ENCODE measurements around the gene NDUFA8.
A peak's percentile ranks its signal among the peaks of the same experiment; 100 is the strongest.

Gene NDUFA8

GRCh38 chr9:122159026-122159924 lies at the start of gene NDUFA8, which contains the start of gene MORN5:
NDUFA8 (minus strand) TSS chr9:122159779; CDS start chr9:122159677, 102 bp downstream.
MORN5 (plus strand) TSS chr9:122159908; CDS start chr9:122159973, 65 bp downstream.
- DNase-seq (ENCODE audit: low read depth, low spot score): peak; percentile 89

DNA sequence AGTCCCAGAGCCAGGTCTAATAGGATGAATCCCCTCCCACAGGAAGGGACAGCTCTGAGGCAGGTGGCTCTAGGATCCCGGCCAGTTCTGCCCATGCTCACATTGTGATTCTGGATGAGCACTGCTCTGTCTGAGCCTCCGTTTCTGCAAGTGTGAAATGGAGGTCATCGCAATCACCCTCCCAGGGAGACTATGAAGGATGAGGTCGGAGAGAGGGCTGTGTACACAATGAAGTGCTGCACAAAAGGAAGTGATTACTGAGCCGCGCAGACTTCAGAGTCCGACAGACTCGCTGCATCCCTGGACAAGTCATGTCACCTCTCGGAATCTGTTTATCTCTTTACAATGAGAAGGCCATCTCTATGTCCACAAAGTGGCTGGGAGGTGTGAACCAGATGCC lies 47.5 kb upstream of the NDUFA8 start:
- no peak for DNase-seq (ENCODE audit: low read depth, low spot score)

DNA sequence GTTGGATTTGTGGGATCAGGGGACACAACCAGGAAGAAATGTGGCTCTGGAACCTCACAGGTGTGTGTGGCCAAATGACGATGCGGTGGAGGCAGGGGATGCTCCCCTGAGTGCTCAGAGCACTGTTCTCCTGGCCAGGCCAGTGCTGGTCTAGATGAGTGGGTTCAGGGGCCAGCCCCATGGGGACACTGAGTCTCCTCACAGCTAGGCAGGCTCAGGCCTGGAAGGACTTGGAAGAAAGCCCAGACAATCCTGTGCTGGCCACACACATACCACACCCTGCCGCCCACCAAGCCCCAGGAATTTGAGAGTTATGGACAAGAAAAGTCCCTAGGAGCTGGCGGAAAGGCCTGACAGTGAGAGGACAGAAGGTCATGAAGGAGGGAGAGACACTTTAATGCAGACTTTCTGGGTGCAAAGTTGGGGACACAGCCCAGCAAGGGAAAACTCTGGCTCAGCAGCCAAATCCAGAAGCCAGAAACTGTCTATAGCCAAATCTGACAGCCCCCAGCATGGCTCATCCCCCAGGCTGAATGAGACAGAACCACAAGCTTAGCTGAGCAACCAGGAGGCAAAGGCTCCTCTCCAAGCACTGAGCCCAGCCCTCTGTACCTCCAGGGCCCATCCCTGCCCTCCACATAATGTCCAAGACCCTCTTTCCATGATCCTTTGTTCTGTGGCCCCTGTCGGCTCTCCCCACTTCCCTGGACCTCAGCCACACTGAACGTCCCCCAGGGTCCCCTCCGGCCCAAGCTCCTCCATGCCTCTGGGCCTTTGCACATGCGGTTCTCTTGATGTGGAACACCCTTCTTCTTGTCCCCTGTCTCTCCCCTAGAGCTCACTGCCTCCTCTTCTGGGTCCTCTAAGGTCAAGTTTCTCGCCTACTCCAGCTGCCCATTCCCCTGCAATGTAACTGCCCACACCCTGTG lies 46.8 kb upstream of the NDUFA8 start:
- peak; percentile 41 for DNase-seq (ENCODE audit: low read depth, low spot score)

DNA sequence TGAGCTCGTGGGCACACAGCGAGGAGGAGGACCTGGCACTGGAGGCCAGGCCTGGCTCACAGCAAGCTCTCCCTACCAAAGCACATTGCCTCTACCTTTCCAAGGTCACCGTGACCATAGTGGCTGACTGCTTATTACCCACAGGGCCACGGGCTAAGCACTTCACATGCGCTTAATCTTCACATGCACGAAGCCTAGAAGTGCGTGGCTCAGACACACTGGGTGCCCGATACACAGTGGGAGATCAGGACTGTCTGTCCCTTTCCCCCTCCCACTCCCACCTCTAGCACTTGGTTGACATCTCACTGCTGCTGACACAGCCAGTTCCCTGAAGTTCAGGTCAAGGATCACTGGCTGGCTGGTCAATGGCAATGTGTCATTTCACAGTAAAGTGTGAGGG lies 45.6 kb upstream of the NDUFA8 start:
- no peak for DNase-seq (ENCODE audit: low read depth, low spot score)

- DNase-seq (ENCODE audit: low read depth, low spot score): no peak
These were observed 44.9 kb upstream of the NDUFA8 start for GRCh38 chr9:122204491-122204890.

DNA sequence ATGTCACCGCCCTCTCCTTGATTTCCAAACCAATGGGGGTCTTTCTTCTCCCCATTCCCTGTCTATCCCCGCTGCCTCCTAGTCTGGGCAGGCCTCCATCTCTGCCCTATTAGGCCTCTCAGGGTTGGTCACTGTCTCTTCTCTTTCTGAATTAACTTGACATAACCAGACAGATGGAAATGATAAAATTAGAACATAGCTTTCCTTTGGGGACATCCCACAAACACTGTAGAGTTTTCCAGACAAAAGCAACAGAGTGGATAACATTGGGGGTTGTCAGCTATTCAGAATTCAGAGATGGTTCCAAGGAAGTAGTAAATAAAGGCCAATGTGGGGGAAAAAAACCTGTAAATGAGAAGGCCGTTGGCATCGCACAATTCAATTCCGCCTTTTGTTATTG lies 44.5 kb upstream of the NDUFA8 start:
- DNase-seq (ENCODE audit: low read depth, low spot score): no peak

GRCh38 chr9:122202111-122202510 lies 42.5 kb upstream of the NDUFA8 start:
- DNase-seq (ENCODE audit: low read depth, low spot score): no peak

DNA sequence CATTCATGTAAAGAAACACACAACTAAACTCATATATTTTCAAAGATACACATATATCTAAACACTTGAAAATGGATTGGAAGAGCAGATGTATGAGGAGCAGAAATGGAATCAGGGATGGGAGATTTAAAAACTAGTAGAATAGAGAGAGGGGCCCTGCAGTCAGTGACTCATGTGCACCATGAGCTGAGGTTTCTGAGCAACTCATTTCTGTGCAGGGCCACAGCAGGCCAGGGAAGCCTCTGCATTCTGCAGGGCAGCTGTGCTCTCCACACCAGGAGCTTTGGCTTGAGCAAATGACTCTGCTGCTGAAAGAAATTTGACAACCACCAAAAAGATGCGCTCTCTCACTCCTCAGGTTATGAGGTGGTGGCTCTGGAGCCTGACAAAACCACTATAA lies 42.1 kb upstream of the NDUFA8 start:
- DNase-seq (ENCODE audit: low read depth, low spot score): peak; percentile 40

DNA sequence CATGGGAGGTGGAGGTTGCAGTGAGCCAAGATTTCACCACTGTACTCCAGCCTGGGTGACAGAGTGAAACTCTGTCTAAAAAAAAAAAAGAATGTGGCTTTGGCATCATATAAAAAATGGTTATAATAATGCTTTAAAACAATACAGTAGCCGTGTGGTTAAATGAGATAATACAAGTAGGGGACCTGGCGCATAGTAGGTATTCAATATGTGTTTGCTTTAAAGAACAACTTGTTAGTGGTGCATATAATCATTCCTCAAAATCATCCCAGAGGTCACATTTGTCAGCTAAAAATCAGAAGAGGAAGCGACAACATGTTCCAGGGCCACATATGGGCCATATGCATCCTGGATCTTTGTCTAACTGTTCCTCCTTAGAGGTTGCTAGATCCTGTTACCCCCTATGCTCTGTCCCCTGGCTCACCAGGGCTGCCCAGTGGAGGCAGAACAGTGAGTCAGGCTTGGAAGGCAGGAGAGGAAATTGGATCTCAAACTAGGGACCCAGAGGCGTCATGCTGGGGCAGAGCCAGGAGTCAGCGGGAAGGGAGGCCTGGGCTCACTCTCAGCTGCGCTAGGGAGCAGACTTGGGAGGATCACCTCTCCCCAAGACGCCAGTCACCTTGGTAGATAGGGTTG lies 41.5 kb upstream of the NDUFA8 start:
- no peak for DNase-seq (ENCODE audit: low read depth, low spot score)

GRCh38 chr9:122197882-122198281 lies 38.3 kb upstream of the NDUFA8 start:
- DNase-seq (ENCODE audit: low read depth, low spot score): no peak

DNA sequence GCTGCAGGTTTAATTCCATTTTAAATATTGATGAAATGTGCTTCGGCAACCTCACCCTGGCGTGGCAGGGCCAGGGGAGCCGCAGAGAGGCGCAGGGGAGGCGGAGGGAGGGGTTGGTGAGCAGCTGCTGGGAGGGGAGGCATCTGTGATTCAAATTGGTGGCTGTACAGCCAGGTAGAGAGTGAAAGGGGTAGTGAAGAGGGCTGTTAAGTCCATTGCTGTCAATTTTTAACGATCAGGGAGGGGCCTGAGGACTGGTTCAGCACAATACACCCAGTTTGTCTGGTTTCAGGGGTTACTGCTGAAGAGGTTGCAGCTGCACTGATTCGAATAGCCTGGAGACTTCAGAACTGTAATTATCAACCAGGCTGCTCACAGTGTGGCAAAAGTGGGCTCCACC lies 37.8 kb upstream of the NDUFA8 start:
- no peak for DNase-seq (ENCODE audit: low read depth, low spot score)

GRCh38 chr9:122195875-122196274 lies 36.3 kb upstream of the NDUFA8 start:
- no peak for DNase-seq (ENCODE audit: low read depth, low spot score)

DNA sequence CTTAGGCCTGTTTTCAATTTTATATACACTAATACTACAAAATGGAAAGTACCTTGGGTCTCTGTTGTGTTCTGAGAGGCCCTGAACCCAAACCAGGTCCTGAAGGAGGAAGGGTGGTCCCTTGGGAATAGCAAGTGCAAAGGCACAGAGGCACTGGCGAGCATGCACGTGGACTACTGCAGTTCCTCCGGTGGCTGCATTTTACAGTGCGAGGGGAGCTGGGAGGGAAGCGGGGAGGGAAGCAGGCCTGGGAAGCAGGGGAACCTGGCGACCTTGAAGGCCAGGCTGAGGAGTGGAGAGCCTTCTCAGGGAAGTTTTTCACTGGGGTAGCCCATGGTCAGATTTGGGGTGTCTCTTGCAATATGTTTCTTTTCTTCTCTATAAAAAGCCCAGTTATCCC lies 34.1 kb upstream of the NDUFA8 start:
- no peak for DNase-seq (ENCODE audit: low read depth, low spot score)

DNA sequence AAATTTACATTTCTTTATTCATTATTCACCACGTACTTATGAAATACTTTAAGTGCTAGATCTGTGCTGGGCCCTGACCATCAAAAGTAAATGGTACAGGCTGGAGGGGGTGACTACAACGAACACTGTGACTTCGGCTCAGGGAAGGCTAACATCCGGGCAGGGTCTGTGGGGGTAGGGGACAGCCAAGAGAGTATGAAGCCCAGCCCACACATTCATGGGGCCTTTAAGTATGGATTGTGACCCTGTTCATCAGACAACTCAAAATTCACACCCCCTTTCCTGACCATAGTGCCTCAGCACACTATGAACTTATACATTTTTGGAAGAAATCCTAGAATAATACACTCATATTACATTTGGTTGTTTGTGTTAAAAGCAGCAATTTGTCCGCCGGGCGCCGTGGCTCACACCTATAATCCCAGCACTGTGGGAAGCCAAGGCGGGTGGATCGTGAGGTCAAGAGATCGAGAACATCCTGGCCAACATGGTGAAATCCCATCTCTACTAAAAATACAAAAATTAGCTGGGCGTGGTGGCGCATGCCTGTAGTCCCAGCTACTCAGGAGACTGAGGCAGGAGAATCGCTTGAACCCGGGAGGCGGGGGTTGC lies 33.4 kb upstream of the NDUFA8 start:
- DNase-seq (ENCODE audit: low read depth, low spot score): no peak

DNA sequence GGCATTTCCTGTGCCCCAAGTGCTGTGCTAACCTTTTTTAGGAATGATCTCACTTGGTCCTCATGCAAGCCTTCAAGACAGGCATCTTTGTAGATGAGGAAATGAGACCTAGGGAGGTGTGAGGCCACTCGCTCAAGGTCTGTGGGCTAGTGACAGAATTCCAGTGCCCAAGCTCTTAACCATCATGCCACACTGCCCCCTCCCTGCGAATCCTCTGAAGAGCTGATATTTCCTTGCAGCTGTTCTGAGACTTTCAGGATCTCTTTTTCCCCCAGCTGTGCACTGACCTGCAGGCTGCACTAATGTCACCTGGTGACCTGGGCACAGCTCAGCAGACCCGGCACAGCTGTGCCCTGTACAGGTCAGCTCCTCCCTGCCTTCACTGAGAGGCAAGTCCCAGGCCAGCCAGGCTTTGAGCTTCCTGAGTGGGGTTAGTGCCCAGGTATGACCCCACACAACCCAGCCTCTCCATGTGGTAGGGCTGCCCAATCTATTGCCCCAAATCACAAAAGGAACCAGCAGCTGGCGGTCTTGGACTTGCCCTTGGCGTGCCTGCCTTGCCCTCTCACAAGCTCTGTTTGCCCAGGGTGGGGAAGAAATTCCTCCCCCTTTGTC lies 32.8 kb upstream of the NDUFA8 start:
- no peak for DNase-seq (ENCODE audit: low read depth, low spot score)

GRCh38 chr9:122191584-122191983 lies 32.0 kb upstream of the NDUFA8 start:
- DNase-seq (ENCODE audit: low read depth, low spot score): no peak

GRCh38 chr9:122190597-122191381 lies 31.2 kb upstream of the NDUFA8 start:
- no peak for DNase-seq (ENCODE audit: low read depth, low spot score)

DNA sequence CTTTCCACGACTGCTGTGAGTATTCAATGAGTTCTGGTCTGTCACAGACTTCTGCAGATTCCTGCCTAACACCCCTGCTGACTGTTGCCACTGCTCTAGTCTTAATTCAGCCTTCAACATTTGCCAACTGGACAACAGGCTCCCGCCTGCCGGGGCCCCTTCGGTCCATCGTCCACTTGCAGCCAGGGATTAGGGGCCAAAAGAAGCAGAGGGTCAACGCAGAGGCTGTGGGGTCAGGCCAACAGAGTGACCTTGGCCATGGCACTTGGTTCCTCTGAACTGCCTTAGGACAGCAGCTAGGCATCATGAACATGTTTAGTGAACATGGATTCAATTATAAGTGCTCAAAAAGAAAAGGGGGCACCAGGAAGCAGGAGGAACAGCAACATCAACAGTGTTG lies 28.8 kb upstream of the NDUFA8 start:
- DNase-seq (ENCODE audit: low read depth, low spot score): no peak

DNA sequence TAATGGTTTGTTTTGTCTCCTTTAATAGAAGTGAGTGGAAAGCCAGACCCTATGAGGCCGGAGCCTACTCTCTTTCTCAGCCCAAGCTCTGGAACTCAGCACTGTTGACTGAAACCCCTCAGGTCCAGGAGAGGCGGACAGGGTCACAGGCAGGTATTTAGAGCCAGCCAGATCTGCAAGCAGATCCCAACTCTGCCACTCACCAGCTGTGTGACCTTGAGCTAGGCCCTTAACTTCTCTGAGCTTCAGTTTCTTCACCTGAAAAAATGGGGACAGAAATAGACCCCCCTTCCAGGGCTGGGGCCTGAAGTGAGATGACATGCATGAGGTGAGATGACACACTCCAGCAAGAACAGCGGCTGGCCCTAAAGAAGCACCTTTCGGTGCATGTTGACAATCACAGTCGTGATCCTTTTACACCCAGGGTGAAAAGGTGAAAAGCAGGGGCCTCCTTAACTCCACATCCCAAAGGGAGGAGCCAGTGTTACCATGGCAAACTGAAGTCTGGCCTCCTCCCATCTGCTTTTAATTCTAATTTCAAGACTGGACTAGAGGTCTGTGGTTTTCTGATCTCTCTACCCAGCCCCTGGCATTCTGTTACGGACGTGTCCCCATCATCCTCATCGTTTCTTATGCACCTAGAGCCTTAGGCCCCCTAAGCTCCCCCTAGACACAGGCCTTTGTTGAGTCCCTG lies 27.3 kb upstream of the NDUFA8 start:
- DNase-seq (ENCODE audit: low read depth, low spot score): no peak

DNA sequence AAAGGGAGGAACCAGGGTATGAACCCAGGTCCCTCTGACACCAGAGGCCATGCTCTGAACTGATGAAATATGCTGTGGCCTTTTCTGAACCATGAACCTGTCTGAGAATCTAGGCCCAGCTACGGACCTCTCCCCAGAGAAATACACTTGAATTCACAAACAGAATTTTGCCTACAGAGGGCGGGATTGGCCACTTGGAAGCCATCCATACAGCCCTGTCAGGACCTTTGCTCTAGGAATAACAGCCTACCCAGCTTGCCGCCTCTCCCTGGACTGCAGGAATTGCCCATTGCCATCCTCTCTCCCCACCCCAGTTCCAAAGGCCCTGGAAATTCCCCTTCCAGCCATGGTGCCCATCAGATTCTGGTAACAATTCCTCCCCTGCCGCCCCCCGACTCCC lies 26.7 kb upstream of the NDUFA8 start:
- no peak for DNase-seq (ENCODE audit: low read depth, low spot score)
